Muscle layer of colon (tissue), 2 donors: ENCODE measurements around the gene TSPAN9.

Source experiments
- H3K27ac ChIP-seq: one replicate; pipeline ENCODE4 v1.7.0; 2013; ENCODE audit warnings: low read depth, mild to moderate bottlenecking, low read length, moderate library complexity
- H3K27me3 ChIP-seq, 2 donors: one replicate each; pipeline ENCODE4 v1.7.0; 2013; ENCODE audit warnings: low read length in 2 of 2, mild to moderate bottlenecking in 2 of 2; ENCODE audit not compliant: insufficient read depth in 2 of 2, control insufficient read depth in 1 of 2
- H3K36me3 ChIP-seq: one replicate; pipeline ENCODE4 v1.7.0; 2013; ENCODE audit warnings: mild to moderate bottlenecking, low read length; ENCODE audit not compliant: insufficient read depth
- H3K4me1 ChIP-seq: one replicate; pipeline ENCODE4 v1.7.0; 2013; ENCODE audit warnings: mild to moderate bottlenecking, low read length; ENCODE audit not compliant: insufficient read depth
- H3K4me3 ChIP-seq, 2 donors: one replicate each; pipeline ENCODE4 v1.7.0; 2013; ENCODE audit warnings: low read length in 2 of 2, low read depth in 1 of 2, mild to moderate bottlenecking in 1 of 2, moderate library complexity in 1 of 2
- H3K9ac ChIP-seq: one replicate; pipeline ENCODE4 v1.7.0; 2013; ENCODE audit warnings: low read length
- H3K9me3 ChIP-seq: one replicate; pipeline ENCODE4 v1.7.0; 2013; ENCODE audit warnings: mild to moderate bottlenecking, low read length
- donor health status: abdominal sarcoma.
- donor health status: Adenocarcinoma of cecum.

The TSPAN9 gene

DNA sequence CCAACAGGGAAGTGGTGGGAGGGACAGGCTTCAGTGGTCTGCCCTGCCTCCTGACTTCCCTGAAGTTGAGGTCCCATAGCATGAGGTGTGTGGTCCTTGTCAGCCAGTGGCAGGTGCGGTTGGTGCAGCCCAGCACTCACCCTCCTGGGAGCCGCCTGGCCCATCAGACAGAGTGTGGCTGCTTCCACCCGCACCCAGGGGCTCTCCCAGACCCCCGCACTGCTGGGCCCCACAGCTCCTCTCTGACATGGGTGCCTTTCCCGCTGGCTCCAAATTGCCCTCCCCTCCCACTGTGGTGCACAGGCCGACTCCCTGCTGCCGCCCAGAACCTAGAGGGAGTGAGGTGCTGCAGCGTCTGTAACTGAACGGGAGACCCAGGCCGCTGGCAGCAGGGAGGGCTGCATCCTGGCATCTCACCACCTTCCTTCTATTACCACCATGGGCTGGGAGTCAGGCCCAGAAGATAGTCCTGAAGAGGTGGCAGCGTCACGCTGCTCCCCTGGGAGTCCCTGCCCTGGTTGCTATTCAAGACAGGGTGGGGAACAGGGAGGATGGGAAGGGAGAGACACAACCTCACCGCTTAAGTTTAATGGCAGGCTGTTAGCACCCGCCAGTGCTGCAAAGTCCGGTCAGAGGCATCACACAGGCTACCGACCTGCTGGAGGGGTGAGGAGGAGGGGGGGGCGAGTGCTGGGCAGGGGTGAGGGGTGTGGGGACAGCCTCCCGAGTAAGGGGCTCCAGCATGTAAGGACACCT lies 233.3 kb downstream of the TSPAN9 start:
- Histone ChIP-seq H3K4me3 (no peak overlapping the region), H3K9ac (no peak overlapping the region), H3K27ac (no peak overlapping the region), H3K27me3 (peaks cover 0 to 10% of the 10 kb centered on the region in 2 donors), H3K36me3 (no peaks in the 10 kb centered on the region), H3K9me3 (no peaks in the 10 kb centered on the region), H3K4me1 (peaks cover 16% of the 10 kb centered on the region)

DNA sequence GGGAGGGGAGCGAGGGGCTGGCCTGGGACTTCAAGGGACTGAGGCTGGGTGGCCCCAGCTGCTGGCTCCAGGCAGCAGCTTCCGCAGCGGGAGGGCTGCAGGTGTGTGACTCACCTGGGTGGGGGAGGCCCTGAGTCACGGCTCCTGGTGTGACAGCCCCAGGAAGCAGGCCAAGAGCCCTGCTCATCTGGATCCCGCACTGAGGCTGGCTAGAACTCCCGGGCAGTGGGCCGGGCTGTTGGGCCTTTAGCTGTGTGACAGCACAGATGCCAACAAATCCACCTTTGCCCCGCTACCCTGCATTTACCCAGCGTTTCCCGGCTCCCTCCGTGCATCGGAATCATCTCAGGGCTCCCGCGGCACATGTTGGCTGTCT lies 233.8 kb downstream of the TSPAN9 start:
- Histone ChIP-seq H3K27me3 (peaks cover 0 to 10% of the 10 kb centered on the region in 2 donors), H3K27ac (no peak overlapping the region)

GRCh38 chr12:3311491-3312103 lies 234.4 kb downstream of the TSPAN9 start:
- H3K4me1 ChIP-seq, result peaks cover 16% of the 10 kb centered on the region
- H3K9ac ChIP-seq, result no peak overlapping the region
- no peak overlapping the region for H3K27ac ChIP-seq

More for the DNA sequence above, 233.8 kb downstream of the TSPAN9 start:
- Histone ChIP-seq H3K4me3 (no peak overlapping the region), H3K9me3 (no peaks in the 10 kb centered on the region), H3K36me3 (no peaks in the 10 kb centered on the region), H3K9ac (no peak overlapping the region), H3K4me1 (peaks cover 16% of the 10 kb centered on the region)

GRCh38 chr12:3313066-3313465 lies 235.9 kb downstream of the TSPAN9 start:
- Histone ChIP-seq H3K9ac (no peak overlapping the region), H3K27ac (no peak overlapping the region), H3K36me3 (no peaks in the 10 kb centered on the region), H3K4me1 (peaks cover 16% of the 10 kb centered on the region), H3K9me3 (no peaks in the 10 kb centered on the region), H3K4me3 (no peak overlapping the region), H3K27me3 (peaks cover 0 to 7% of the 10 kb centered on the region in 2 donors)

More at GRCh38 chr12:3311491-3312103, 234.4 kb downstream of the TSPAN9 start:
- H3K27me3 ChIP-seq, result peaks cover 0 to 10% of the 10 kb centered on the region in 2 donors
- H3K9me3 ChIP-seq, result no peaks in the 10 kb centered on the region
- no peaks in the 10 kb centered on the region for H3K36me3 ChIP-seq
- H3K4me3 ChIP-seq, result no peak overlapping the region

DNA sequence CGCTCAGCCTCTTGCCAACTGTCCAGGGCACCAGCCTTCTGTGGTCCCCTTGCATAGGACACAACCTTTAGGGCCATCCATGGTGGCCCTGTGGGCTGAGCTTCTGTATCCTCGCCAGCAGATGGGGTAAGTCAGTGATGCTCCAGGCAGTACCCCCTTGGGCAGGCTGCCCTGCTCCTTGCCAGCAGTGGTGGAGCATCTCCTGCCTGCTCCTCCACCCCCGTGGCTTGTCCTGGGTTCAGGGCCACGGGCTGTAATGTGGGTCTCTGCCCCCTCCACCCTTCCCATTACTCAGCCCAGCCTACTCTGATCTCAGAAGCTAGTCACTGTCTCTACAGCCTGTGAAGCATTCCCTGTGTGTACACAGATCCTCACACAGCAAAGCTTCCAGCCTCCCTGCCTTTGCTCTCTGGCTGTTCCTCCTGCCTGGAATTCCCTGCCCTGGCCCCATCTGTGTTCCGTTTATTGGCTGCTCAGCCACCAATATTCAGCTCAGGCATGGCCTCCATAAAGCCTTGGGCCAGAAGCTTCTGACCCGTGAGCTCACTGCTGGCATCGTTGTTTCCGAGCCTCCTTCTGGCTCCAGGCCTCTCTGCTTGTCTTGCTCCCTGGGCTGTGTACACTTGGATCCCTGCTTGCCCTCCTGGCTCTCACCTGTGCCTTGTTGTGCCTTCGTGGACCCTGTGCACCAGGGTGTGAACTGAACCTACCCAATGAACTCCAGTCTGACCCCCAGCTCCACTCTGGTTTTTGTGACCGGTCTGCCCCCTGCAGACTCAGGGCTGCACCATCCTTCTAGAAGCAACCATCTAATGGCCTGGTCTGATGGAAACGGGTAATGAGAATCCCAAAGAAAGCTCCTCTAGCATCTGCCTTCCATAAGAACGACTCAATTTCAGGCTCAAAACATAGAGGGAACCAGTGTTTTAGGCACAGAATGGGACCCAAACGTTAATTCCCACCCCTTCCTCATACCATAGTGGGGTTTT lies 236.8 kb downstream of the TSPAN9 start:
- Histone ChIP-seq H3K4me3 (no peak overlapping the region), H3K9me3 (no peaks in the 10 kb centered on the region), H3K27ac (no peak overlapping the region), H3K36me3 (no peaks in the 10 kb centered on the region), H3K9ac (no peak overlapping the region), H3K4me1 (peaks cover 16% of the 10 kb centered on the region), H3K27me3 (no peaks in the 10 kb centered on the region)

DNA sequence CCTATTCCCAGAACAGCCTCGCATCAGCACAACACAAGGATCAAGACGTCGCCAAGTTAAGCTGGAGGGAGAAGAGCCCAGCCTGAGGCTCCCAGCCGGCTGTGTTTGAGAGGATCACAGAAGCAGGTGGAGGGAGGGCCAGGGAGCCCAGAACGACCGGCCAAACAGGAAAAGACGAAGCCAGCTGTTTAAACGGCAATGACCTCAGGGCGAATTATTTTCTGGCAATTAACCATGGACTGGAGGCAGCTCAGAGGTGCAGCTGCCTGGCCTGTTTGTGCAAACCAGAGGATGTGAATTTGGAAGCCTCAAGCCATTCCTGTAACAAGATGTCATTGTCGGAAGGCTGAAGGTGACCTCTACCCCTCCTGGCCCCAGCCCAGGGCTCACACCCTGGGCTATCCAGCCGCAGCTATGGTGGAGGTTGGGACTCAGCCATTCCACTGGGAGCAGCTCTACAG lies 238.1 kb downstream of the TSPAN9 start:
- Histone ChIP-seq H3K27me3 (no peaks in the 10 kb centered on the region), H3K9ac (no peak overlapping the region), H3K27ac (no peak overlapping the region), H3K4me3 (no peak overlapping the region), H3K36me3 (no peaks in the 10 kb centered on the region), H3K9me3 (no peaks in the 10 kb centered on the region), H3K4me1 (peaks cover 16% of the 10 kb centered on the region)

DNA sequence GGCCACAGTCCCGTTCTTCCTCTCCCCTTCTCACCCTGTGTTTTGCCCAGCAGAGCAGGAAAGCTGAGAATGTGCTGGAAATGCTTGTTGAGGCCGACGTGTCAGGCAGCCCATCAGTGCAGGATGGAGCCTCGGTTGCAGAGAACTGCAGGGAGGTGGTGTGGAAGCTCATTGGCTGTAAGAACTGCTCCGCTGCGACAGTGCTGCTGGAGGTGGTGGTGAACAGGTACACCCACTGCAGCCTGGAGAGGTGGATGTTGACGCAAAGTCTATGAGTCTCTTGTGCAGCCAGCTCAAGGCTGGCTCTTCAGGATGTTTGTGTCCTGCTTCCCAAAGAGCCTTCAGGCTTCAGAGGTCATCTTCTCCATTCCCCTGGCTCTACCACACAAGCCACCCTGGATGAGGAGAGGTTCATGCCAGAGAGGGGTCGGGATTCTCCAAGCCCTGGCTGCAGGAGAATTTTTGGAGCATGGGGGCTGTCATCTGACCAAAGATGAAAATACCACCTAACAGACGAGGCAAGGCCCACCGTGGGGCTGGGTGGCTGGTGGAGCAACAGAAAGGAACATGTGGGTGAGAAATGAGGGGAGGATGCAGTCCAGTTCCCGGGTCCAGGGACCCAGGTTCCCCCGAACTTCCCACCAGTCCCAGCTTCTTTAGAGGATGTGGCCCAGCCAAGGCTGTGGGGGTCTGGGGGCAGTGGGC lies 239.7 kb downstream of the TSPAN9 start:
- no peaks in the 10 kb centered on the region for H3K27me3 ChIP-seq
- H3K4me1 ChIP-seq, result peaks cover 16% of the 10 kb centered on the region

DNA sequence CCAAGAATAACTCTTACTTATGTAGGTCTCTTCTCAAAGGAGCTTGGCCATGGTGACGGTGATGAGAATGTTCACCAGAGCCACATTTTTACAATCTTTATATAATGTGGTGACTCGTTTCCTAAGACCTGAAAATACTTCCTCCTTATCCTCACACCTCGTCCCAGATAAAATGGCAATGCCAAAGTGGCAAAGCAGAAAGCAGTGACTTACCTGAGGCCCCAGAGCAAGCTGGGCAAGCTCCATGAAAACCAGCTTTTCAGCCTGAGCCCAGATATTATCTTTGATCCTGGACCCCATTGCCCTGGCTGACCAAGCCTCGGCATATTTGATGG lies 240.3 kb downstream of the TSPAN9 start:
- no peak overlapping the region for H3K9ac ChIP-seq

More for the DNA sequence above, 239.7 kb downstream of the TSPAN9 start:
- H3K4me3 ChIP-seq, result no peak overlapping the region
- H3K9me3 ChIP-seq, result no peaks in the 10 kb centered on the region
- no peaks in the 10 kb centered on the region for H3K36me3 ChIP-seq
- H3K27ac ChIP-seq, result no peak overlapping the region
- H3K9ac ChIP-seq, result no peak overlapping the region

DNA sequence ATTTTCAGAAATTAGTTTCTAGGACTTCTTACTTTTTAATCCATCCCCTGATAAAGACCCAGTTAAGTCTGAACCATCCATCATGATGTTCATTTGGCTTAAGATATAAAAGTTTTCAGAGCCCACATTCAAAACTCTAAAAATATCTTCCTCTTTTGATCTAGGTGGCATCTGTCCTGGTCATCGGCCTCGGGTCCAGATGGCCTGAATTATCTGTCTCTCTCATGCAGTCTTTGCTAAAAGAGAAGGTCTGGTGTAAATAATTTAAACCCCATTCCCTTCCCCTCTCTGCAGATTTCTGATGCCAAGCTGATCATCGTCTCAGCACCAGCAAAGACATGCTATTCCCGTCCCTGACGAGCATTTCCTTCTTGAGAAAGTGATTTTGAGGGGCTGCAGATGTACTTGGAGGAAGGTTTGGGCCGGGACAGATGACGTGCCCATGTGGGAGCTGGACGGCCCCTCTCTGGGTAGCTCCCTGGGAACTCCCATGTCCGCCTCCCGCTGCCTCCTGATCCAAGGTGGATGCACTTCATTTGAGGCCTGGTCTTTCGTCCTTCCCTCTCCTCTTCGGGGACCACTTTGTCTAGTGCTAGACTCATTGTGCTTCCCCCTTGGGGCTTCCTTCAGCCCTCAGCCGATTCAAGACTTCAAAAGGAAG lies 240.8 kb downstream of the TSPAN9 start:
- H3K4me1 ChIP-seq, result peaks cover 16% of the 10 kb centered on the region
- H3K9me3 ChIP-seq, result no peaks in the 10 kb centered on the region
- no peak overlapping the region for H3K27ac ChIP-seq
- no peaks in the 10 kb centered on the region for H3K36me3 ChIP-seq
- H3K4me3 ChIP-seq, result no peak overlapping the region
- no peaks in the 10 kb centered on the region for H3K27me3 ChIP-seq
- H3K9ac ChIP-seq, result no peak overlapping the region

More for the DNA sequence above, 240.3 kb downstream of the TSPAN9 start:
- Histone ChIP-seq H3K9me3 (no peaks in the 10 kb centered on the region), H3K36me3 (no peaks in the 10 kb centered on the region), H3K27me3 (no peaks in the 10 kb centered on the region), H3K4me1 (peaks cover 16% of the 10 kb centered on the region), H3K27ac (no peak overlapping the region), H3K4me3 (no peak overlapping the region)

- H3K27ac ChIP-seq, result no peak overlapping the region
- H3K9ac ChIP-seq, result no peak overlapping the region
- no peaks in the 10 kb centered on the region for H3K27me3 ChIP-seq
- peaks cover 2% of the 10 kb centered on the region for H3K4me1 ChIP-seq
- no peak overlapping the region for H3K4me3 ChIP-seq
- no peaks in the 10 kb centered on the region for H3K9me3 ChIP-seq
- H3K36me3 ChIP-seq, result no peaks in the 10 kb centered on the region
Observed at GRCh38 chr12:3319723-3320492, 242.7 kb downstream of the TSPAN9 start.
